IPS DF 4.7 (cell line): Measurements from ENCODE around the gene DERL3.

Experiments
- DNase-seq: peaks from one replicate; pipeline ENCODE4 v3.0.0-alpha.2; 2013; ENCODE audit warnings: low spot score; ENCODE audit errors: extremely low read depth

Gene DERL3

DNA sequence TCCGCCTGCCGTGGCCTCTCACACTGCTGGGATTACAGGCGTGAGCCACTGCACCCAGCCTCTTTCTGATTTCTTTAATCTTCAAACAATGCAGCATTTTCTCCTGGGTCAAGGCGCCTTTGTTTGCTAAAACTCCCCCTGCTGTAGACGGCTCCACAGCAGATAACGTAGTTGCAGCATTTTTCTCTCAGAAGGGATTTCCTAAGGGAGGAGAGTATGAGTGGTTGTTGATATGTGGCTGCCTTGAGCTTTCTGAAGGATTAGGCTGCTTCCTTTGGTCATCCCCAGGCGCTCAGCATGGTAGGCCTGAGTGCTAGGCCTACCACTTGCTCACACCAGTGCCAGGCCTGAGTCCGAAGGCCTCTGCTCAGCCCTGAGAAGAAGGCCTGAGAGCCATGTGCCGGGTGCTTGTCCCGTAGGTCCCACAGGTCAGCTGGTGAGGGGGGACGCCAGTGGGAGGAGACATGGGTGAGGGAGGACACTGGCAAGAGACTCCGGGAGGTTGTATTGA is 34.0 kb downstream of the DERL3 start:
- no peak for DNase-seq

DNA sequence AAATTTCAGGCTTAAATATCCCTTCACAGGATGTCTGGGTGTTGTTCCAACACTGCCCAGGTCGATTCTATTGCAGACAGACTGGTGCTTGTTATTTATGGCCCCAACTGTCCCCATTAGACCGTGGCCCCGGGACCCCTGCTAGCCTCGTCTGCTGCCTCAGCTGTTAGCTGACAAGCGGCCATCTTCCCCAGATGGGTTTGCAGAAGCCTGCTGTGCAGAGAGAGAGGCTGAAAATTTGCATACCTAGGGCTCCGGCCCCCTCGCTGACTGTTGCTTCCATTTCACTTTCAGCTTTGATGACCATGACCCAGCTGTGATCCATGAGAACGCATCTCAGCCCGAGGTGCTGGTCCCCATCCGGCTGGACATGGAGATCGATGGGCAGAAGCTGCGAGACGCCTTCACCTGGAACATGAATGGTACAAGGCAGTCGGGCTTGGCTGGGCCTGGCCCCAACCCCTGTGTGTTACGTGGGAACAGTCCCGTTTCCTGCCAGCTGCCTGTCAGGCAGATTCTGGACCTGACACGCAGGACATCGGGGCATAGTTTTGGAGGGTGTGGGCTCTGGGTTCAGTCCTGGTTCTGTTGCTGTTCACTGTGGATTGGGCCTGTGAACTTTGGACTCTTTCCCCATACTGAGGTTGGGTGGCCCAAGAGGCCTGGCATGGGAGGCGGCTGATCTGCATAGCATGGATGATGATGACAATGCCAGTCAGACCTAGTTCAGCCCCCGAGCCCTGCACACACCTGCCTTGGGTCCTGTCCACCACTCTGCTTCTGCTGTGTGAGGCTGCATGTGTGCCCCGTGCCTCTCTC is 35.6 kb downstream of the DERL3 start:
- no peak for DNase-seq

DNA sequence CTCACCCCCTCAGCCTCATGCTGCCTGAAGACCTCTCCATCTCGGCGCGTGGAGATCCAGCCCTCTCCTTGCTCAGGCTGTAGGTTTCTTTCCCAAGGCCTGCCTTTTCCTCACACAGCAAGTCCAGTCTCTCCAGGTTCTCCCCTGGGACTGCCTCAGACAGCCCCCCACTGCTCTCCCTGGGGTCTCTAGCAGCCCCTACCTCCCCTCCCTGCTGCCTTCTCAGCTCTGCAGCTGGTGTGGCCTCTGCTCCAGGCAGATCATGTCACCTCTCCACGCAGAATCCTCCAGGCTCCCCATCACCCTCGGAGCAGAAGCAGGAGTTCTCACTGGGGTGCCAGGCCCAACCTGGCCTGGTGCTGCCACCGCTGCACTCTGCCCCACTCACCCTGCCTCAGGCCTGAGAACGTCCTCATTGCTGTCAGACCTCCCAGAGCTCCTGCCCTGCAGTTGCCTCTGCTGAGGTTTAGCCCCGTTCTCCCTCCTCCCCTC is 36.9 kb downstream of the DERL3 start:
- no peak for DNase-seq

DNA sequence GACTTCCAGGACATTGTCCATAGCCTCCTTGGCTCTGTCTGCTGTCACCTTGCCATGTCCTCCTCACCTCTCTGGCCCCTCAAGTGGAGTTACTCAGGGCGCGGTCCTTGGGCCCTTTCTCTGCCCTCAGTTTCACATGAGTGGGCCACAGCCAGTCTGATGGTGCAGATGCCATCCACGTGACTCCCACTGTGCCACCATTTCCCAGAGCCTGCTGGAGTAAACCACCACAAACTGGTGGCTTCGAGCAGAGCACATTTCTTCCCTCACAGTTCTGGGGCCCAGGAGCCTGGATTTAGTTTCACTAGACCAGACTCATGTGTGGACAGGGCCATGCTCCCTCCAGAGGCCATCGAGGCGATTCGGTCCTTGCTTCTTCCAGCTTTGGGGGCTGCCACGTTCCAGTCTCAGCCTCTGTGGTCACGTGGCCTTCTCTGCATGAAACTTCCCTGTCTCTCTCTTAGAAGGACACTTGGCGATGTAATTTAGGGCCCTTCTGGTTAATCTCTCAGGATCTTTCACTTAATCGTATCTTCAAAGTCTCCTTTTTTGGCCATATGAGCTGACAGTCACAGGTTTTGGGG is 37.5 kb downstream of the DERL3 start:
- no peak for DNase-seq

DNA sequence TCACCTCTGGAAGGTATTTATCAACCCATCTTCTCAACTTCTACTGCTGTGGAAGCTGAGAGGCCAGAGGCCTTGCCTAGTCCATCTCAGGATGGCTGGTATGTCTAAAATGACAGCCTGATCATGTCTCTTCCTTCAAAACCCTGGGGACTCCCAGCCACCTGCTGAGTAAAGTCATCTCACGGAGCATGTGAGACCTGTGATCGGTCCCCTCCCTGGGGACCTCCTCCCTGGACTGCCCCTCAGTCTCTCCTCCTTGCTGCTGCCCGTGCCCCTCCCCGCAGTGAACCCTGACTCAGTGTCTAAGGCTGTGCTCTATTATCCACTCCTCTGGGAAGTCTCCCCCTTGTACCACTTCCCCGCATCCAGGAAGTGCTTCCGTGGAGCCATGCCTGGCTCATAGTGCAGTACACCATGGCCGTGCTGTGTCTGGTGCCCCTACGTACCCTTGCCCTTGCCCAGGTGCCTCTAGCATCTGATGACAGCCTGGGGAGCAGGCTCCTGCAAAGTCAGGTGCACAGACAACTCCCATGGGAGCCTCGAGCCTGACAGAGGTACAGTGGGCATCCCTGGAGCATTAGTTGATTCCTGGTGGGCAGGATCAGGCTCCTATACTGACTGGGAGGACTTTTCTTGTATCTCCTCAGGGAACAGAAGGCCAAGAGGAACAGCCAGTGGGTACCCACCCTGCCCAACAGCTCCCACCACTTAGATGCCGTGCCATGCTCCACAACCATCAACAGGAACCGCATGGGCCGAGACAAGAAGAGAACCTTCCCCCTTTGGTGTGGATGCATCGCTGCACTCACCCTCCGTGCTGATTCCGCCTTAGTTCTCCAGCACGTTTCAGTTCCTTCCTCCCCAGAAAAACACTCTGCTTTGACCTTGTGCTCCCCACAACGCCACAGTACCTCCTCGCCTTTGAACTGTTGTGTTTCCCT is 38.2 kb downstream of the DERL3 start:
- DNase-seq, result no peak

DNA sequence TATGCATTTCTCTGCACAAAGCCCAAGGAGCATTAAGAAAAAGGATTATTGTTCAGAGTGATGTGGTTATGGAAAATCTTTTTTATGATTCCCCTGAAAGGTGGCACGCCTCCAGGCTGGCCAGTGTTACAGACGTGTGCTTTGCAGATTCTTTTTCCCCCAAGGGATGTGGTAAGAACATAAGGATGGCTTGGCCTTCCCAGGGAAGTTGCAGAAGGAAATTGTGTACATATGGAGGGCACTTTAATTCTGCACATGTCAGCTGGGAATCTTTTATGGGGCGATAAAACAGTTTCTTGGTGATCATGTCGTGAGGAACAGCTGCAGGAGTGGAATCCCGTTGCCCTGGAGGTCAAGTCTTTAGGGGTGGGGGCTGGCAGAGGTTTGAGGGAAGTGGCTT is 42.3 kb downstream of the DERL3 start:
- DNase-seq, result no peak

DNA sequence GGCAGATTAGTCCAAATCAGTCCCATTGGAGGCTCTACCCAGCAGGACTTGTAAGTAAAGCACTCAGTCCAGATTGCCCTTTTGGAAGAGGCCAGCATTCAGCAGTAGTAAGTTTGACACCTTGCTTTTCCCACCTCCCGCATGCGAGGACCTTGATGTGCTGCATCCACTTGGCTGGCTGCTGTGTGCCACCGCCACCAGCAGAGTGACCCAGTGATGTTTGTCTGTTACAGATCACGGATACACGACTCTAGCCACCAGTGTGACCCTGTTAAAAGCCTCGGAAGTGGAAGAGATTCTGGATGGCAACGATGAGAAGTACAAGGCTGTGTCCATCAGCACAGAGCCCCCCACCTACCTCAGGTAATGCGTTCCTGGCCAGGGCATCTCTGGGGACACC is 45.5 kb downstream of the DERL3 start:
- DNase-seq, result no peak

DNA sequence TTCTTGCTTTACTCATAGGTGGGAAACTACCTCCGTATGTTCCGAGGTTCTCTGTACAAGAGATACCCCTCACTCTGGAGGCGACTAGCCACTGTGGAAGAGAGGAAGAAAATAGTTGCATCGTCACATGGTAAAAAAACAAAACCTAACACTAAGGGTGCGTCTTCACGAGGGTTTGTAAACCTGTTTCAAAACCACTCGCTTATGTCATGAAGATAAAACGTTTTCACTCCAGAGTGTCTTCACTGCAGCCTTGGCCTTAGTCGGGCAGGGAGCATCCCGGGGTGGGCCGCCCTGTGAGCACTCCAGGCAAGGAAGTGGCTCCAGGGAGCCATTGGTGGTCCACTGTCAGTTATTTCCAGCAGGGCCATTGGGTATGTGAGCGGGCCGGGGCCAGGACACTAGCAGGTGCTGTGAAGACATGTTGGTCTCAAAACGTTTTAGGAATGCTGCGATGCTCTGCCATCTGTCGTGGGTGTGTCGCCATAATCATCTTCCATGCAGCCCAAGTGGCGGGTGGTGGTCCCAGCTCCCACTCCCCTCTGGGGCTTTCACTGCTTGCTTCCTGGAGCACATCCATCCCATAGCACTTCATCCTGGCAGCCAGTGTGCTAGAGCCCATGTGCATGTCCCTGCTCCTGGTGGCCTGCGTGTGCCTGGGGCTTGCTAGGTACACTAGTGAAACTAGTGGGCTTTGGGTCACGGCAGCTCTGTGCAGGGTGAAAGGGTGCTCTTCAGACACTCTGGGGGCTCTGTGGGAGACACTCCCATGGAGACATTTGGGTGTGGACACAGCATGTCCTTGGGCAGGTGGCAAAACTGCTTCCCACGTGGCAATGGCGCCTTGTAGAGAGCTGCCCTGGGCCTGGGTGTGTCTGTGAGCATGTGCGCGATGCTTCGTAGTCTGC is 46.8 kb downstream of the DERL3 start:
- no peak for DNase-seq

DNA sequence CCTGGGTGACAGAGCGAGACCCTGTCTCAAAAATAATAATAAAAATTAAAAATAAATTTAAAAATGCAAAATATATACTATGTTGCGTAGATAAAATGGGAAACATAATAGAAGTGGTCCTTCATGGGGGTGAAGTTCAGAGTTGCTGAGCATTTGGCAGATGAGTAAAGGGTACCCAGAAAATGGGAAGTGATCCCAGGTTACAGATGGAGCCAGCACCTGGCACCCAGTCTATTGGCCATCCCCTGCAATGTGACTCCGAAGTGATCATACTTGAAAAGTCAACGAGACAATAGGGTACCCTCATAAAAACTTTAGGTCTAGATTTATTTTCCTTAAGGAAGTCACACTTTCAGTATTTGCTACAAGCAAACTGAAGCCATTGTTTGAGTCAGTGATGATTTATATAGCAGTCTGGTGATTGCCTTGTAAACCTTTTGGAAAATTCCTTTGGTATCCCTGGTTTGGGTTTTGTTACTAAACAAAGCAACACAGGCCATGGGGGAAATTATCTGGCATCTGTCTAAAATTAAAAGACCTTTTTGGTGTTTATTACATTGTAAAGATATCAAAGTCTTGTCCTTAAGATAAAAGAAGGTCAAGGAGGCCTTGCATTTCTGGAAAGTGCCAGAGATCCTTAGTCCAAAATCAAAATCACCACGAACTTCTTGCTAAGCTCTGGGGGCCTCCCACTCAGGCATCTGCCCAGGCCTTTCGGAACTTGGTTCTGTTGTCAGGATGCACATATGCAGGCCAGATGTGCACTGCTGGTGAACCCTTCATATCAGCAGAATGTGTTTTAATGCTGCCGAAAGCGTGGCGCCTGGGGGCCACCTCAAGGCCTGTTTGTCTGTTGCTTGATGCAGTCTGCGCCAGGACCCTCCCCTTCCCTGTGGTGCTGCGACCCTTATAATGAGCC is 47.7 kb downstream of the DERL3 start:
- no peak for DNase-seq

DNA sequence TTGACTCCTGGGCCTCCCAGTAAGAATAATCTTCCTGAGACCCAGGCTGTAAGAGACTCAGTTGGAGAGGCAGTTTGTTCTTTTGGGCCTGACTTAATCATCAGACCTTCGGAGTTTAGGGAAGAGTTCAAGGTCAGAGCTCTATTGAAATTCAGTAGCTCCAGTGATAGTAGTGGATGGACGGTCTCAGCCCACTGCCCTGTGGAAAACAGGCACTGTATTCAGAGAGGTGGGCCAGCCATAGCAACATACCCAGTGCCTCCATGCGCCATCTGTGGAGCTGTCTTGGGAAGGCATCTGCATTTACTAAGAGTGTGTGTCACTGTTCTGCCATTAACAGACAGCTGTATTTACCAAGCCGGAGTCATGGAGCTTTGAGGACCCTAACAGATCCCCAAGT is 49.2 kb downstream of the DERL3 start:
- no peak for DNase-seq

DNA sequence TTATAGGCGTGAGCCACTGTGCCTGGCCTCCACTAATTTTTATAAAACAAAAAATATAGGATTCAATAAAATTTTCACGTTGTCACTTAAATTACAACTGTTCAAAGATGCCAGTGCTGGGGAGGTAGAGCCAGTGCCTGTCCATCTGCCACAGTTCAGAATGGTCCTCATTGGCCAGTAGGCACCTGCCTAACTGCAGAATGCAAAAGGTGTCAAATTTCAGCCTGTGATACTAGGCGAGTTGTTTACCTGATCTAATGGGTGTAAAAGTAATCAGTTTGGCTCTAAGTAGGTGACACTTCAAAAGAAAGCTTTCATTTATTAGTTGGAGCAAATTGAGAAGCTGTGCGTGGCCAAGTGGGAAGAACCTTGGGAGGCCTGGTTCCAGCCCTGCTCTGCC is 49.7 kb downstream of the DERL3 start:
- no peak for DNase-seq

DNA sequence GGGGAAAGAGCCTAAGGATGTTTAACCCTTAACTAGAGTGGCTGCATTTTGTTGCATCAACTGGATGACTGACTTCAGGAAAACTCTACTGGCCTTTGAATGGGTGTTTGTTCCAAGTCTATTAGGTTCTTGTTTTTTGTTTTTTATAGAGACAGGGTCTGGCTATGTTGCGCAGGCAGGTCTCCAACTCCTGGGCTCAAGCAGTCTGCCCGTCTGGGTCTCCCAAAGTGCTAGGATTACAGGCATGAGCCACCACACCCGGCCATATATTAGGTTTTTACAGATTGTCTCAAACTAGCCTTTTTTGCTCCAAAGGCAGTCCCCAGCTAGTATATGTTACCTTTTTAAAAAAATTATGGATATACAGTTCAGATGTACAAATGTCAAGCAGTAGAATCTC is 50.9 kb downstream of the DERL3 start:
- DNase-seq, result no peak

DNA sequence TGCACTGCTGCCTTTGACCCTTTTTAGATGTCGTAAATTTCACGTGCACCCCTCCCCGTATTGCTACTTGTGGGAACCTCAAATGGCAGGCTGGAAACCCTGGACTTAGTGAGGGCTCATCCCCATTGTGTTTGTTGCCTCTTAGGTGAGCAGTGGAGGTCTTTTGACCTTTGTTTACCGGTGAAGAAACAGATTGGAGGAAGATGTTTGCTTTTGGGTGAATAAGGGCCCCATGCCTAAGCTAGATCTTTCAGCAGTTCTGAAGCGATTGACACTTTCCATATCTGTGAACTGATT is 51.3 kb downstream of the DERL3 start:
- DNase-seq, result no peak

DNA sequence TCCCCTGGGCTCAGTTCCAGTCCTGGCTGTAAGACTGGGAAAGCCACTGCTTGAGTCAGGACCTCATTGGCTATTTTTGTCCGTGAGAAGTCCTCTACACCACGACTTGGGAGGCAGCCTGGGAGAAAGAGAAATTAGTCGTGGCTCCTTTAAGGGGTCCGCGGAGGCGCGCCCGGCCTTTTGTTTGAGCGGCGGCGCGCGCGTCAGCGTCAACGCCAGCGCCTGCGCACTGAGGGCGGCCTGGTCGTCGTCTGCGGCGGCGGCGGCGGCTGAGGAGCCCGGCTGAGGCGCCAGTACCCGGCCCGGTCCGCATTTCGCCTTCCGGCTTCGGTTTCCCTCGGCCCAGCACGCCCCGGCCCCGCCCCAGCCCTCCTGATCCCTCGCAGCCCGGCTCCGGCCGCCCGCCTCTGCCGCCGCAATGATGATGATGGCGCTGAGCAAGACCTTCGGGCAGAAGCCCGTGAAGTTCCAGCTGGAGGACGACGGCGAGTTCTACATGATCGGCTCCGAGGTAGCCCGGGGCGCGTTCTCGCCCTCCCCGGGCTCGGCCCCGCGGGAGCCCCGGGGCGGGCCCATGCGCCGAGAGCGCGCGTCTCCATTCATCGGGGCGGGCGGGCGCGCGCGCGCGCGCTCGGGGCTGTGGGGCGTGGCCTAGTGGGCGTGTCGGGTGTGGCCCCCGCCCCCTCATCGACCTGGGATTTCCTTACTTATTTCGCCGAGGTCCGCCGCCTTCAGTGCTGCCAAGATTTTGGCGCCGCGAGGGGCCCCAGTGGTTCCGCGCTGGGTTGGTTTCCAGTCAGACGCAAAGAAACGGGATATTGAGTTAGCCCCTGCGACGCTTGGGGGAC is 51.8 kb downstream of the DERL3 start, which contains the start of gene SMARCB1:
Gene SMARCB1, plus strand, starts transcription at position 215 of the 848 bp plus-strand sequence. Its CDS starts 204 bp downstream, at position 419.
- DNase-seq, result no peak

DNA sequence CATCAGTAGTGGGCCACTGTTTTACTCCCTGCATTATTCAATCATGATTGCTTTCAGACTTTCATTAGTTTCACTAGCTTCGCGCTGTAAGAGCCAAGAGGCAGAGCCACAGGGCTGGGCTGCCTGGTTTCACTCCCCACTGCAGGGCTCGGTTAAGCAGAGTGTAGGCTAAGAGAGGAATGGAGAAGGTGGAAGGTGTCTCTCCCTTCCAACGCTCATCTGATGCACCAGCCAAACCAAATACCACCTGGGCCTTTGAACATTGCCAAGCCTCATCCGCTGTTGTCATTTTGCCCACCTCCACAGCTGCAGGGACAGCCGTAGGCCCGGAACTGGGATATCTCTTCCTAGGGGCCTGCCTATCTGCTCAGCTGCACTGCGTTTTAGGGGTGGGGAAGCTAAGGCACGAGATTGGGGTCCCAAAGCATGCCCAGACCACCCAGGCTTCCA is 52.5 kb downstream of the DERL3 start:
- DNase-seq, result no peak
